T-helper 9 cell (primary cell): ENCODE results near the gene GNB1L.

Experiments used
- DNase-seq: peaks from one replicate; pipeline ENCODE4 v3.0.0-alpha.2; 2020

The GNB1L gene

DNA sequence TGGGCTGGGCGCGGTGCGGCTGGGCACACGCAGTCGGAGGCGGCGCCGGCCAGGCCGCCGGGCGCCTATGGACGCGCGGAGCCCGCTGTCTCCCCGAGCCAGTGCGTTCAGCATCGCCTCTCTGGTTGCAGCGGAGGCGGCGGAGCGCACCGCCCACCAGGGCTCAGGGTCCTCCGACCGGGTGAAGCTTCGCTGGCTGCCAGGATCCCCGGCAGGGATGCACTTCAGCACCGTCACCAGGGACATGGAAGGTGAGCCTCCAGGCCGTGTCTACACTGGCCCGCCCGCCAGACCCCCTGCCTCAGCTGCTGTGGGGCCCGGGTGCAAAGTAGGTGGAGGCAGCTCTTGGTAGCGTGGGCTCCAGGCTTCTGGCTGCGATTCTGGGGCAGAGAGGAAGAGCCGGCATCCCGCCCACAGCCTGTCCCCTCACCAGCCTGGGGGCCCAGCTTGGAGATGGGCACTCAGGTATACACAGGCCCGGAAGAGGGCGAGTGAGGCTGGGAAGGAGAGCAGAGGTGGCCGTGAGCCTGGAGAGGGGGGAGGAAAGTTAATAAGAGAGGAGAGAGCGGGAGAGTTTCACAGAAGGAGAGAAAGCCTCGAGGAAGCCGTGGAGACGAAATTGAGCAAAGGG, 95.1 kb downstream of the GNB1L start:
- DNase-seq, result no peak

- DNase-seq, result no peak
Measured at GRCh38 chr22:19758896-19759426, 95.7 kb downstream of the GNB1L start.

DNA sequence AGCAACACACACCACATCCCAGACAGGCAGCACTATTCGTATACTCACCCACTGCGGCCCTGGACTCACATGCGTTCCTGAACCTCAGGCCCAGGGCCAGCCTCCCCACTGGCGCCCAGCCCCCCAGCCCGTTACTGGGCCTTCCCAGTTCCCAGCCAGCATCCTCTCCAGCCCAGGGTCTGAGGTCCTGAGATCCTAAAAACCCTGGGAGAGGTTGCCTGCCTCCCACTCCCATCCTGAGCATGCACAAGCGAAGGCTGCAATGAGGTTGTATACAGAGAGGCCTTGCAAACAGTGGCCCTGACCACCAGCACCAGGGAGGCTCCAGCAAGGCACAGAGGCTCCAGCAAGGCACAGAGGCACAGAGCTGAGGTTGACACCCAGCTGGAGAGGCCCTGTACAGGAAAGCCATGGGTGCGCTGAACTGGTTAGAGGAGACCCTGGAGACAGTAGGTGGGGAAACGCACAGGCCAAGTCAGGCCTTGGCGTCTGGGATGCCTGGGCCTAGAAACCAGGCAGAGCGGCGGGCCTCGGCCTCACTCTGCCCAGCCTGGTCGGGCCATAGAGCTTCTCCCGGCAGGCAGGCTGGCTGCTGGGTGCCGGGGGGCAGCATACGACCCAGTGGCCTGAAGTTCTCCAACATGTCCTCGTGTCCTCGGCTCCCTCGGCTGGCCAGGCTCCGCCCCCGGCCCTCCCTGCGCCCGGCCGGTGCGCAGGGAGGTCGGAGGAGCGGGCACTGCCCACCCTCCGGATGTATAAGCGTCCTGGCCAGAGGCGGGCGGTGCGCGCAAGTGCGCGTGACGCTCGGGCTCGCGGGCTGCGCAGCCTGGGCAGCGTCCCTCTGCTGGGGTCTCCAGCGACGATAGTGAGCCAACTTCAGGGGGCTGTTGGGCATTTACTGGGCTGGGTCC, 96.4 kb downstream of the GNB1L start:
- DNase-seq, result no peak

- no peak for DNase-seq
Measured at GRCh38 chr22:19757140-19757984, 97.3 kb downstream of the GNB1L start.

- peak; percentile 66 for DNase-seq
Measured at GRCh38 chr22:19756288-19757128, 98.2 kb downstream of the GNB1L start.

DNA sequence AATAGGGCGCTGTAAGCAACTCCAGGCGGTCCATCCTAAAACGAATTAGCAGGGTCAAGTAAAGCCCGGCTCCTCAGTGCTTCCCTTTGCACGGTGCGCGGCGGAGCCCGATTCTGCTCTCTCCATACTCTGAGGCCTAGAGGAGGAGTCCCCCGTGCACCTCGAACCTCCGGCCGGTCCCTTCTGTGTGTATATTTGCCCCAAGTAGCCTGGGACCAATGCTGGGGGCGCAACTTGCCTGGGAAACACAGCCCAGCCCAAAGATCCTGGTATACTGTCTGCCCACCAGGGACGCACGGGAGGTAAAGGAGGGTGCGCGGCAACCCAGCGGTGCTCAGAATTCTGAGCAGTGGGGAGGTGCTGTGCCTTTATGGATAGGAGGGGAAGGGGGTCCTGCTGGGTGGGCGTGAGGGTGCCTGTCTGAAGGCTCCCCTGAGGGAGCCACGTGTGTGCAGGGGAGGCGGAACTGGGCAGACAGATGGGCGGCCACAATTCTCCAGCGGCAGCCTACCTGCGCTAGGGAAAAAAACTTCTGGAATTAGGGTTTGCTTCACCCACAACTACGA, 98.9 kb downstream of the GNB1L start:
- no peak for DNase-seq

DNA sequence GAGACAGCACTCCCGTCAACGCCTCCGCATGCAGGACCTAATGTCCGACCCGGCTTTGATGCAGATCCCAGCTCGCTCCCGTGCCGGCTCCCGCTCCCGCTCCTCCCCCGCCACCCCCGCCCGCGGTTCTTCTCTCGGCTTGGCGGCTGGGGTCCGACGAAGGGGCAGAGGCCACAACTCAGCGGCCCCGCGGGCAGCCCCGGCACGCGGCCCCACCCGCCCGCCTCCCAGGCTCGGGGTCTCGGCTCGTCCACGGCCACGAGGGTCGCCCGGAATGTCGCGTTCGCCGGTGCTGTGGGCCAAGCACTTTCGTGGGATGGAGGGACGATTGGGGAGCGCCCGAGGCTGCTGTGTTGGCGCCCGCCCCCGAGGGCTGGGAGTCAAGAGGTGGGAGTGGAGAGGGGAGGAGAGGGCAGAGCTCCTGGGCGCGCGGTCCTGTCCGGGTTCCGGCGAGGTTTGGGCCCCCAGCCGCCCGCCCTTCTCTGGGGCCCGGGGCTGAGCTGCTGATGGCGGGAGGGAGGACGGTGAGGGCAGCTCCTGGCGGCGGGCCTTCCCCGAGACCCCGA, 99.4 kb downstream of the GNB1L start:
- no peak for DNase-seq

- DNase-seq, result no peak
Measured at GRCh38 chr22:19754701-19755144, 100.0 kb downstream of the GNB1L start.

DNA sequence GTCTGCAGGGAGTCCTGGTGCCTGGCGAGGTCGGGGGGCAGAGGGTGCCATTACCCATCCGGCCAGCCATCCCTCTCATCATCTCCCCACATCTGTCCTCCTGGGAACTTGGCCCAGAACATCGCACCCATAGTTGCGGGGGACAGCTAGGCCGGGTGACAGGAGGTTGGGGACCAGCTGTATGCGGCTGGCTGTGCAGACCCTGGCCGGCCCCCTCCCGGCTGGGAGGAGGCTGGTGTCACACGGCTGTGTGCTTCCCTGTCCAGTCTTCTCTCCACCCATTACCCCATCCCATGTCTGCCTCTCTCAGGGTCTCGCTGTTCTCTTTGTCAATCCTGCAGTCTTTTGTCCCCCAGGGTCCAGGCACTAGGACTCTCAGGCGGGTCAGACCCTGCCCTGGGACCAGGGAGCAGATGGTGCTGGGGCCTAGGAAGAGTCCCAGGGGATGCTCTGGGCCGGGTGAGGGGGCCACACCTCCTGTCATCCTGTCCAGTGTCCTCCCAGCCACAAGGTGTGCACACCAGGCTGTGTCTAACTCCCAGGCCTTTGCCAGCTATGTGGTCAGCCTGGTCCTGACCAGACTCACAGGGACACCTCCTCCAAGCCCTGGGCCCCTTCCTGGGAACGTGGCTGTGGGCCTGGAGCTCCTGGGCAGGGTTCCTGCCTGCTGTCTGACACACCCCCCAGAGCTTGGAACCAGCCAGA, 100.5 kb downstream of the GNB1L start:
- no peak for DNase-seq

GRCh38 chr22:19753090-19753842, 101.4 kb downstream of the GNB1L start:
- no peak for DNase-seq

DNA sequence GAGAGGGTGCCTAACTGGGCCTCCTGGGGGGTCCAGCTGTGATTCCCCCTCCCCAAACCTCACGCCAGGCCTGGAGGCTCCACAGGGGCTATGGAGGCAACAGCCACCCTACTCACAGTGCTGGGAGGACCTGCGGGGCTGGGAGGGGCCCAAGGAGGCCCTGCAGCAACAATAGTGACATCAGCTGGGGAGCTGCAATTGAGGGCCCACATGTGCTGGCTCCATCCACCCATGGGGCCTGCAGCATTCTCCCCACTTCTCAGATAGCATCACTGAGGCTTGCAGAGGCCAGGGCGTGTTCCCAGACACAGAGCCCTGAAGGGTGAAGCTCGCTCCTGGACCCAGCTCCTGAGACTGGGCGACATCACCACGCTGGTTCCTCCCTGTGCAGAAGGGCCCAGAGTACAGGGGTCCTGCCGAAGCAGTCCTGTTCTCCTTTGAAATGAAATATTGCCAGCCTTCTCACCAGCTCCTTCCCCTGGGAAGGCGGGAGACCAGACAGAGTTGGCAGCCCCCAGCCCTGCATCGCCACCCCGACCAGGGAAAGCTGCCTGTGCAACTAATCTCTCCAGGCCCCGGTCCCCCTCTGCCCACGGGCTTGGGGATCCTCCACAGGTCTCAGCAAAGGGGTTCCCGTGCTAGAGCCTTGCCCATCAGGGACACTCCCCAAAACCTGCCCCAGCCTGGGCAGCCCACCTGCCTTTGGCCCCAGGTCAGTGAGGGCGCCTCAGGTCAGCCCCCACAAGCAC, 103.0 kb downstream of the GNB1L start:
- no peak for DNase-seq

DNA sequence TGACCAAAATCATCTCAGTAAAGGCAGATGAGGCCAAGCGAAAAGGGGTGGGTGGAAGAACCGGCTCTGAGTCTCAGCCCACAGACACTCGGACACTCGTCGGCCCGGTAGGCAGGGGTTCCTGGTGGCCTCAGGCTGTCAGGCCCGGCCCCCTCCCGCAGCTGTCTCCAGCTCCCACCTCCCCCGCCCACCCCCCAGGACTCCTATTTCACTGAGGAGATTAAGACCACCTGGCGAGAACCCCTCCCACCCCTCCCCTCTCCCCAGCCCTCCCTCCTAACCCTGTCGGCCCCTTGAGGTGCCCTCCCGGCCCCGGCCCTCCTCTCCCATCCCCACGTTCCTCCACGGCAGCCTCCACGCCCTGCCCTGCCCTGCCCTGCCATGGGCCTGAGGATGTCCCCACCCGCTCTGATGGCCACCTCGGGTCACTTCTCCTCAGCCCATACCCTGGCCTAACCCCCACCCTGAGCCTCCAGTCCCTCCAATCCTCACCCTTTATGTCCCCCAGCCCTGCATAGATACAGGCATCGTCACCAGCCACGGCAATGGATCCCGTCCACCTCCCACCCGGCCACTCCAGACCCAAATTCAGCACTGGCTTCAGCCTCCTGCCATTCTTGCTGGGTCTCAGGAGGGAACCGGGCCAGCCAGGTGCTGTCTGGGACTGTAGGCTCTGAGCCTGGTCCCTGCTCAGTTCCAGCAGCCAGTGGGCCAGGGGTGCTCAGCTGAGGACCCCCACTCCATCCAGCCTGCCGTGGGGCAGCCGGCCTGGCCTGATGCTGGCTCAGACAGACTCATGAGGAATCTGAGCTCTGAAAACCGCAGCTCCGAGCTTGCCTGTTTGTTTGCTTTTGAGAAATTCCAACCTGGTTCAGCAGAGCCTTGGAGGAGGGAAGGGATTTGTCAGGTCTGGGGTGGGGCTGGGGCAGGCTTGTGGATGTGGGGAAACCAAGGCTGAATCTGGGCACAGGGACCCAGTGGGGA, 103.9 kb downstream of the GNB1L start:
- DNase-seq, result no peak

DNA sequence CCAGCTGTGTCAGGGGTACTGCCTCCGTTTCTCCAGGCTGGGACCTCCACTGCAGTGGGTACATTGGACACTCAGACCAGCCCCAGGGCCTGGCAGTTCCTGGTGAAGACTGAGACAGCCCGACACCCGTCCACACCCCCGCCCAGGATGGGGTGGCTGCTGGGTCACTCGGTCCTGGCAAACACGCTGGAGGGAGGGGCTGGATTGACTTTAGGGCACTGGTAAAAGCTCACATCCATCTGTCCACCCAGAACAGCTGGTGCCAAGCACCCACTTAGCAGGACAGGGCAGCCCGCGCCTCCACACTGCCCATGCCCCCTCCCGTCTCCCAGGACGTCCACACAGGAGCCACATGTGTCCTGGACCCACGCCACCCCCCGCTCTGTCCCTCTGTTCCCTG, 104.8 kb downstream of the GNB1L start:
- DNase-seq, result no peak

DNA sequence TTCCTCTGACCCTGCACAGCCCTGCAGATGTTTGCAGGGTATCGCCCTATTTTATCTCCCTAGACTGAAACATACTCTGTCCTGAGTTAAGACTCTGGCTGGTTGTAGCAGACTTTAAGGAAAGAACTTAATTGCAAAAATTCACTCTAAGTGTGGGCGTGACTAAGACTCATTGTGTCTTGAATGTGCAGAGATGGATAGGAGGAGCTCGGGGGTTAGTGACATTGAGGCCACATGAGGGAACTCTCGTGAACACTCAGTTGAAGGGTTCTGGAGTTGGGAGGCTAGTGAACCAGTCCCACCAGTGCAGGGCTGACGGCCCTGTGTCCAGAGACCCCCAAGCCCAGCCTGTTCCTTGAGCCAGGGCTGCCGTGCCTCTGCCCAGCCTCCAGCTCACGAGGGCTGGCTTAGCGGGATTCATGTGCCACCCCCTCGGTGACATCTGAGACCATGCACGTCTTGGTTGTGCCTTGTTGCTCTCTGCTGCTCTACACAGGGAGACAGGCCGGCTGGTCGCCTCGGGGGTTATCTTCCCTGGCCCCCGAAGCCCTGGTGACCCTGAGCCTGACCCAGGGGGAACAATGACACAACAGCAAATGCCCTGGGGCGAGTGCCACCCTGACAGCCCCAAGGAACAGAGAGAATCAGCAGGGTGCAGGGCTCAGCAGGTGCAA, 105.5 kb downstream of the GNB1L start:
- no peak for DNase-seq

- no peak for DNase-seq
Measured at GRCh38 chr22:19748139-19748538, 106.5 kb downstream of the GNB1L start.

DNA sequence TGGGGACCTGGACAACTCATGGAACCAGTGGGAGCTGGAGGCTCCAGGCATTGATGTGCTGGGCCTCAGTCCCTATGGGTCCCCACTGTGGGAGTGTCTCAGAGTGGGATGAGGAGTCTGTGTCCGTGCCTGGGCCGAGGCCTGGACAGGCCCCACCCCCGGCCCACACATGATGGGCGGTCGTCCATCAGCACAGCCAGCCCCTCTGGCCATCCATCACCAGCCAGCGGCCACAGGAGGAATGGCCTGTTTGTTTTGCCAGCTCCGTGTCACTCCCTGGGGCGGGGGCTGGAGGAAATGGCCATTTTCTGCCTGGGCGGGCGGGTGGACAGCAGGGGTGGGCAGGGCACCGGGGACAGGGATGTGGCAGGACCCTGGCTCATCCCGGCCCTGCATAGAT, 107.1 kb downstream of the GNB1L start:
- no peak for DNase-seq

GRCh38 chr22:19746726-19747125, 107.9 kb downstream of the GNB1L start:
- DNase-seq, result no peak
